T-helper 2 cell treated with Interferon-gamma antibody and Interleukin-4, amounts not matched to agents 5 μg/mL and 100 μg/mL, for 36 hours (primary cell): ENCODE results near the gene SHB.
A peak's percentile ranks its signal among the peaks of the same experiment; 100 is the strongest.

Experiments used
- DNase-seq: peaks from one replicate; pipeline ENCODE4 v3.0.0; 2021; ENCODE audit warnings: low spot score
- H3K27ac Mint-ChIP-seq: one replicate; pipeline ENCODE4 v1.8.0; 2021; ENCODE audit warnings: mild to moderate bottlenecking, mixed read lengths
- H3K27me3 Mint-ChIP-seq: one replicate; pipeline ENCODE4 v1.8.0; 2021; ENCODE audit warnings: low read depth, mixed read lengths
- H3K36me3 Mint-ChIP-seq: one replicate; pipeline ENCODE4 v1.8.0; 2021; ENCODE audit warnings: low read depth, mixed read lengths
- H3K4me1 Mint-ChIP-seq: one replicate; pipeline ENCODE4 v1.8.0; 2021; ENCODE audit warnings: low read depth, mixed read lengths
- H3K4me3 Mint-ChIP-seq: one replicate; pipeline ENCODE4 v1.8.0; 2022; ENCODE audit warnings: mild to moderate bottlenecking, moderate library complexity, mixed read lengths
- H3K9me3 Mint-ChIP-seq: one replicate; pipeline ENCODE4 v1.8.0; 2021; ENCODE audit warnings: mixed read lengths

The SHB gene

GRCh38 chr9:38068701-38069628 lies at the start of gene SHB:
Gene SHB (minus strand): TSS chr9:38069227. CDS start chr9:38068645, 582 bp downstream.
- Mint-ChIP-seq H3K4me1 (peaks cover 18% of the 10 kb centered on the region), H3K27me3 (peaks cover 34% of the 10 kb centered on the region), H3K36me3 (no peaks in the 10 kb centered on the region), H3K27ac (peak within 1 kb of the TSS; percentile 18), H3K9me3 (no peaks in the 10 kb centered on the region), H3K4me3 (peak within 1 kb of the TSS; percentile 81)
- peak; percentile 73 for DNase-seq

- DNase-seq = no peak
- Mint-ChIP-seq H3K27ac (no peak overlapping the region), H3K9me3 (no peaks in the 10 kb centered on the region), H3K36me3 (no peaks in the 10 kb centered on the region), H3K4me1 (no peaks in the 10 kb centered on the region), H3K27me3 (peaks cover 3% of the 10 kb centered on the region), H3K4me3 (no peak overlapping the region)
These were observed 48.6 kb upstream of the SHB start for GRCh38 chr9:38117651-38118050.

GRCh38 chr9:38114905-38115304 lies 45.9 kb upstream of the SHB start:
- Mint-ChIP-seq H3K4me3 (no peak overlapping the region), H3K27me3 (peaks cover 5% of the 10 kb centered on the region), H3K4me1 (no peaks in the 10 kb centered on the region), H3K9me3 (no peaks in the 10 kb centered on the region), H3K36me3 (no peaks in the 10 kb centered on the region), H3K27ac (no peak overlapping the region)
- no peak for DNase-seq

GRCh38 chr9:38112456-38112855 lies 43.4 kb upstream of the SHB start:
- H3K4me1 Mint-ChIP-seq = no peaks in the 10 kb centered on the region
- no peak overlapping the region for H3K4me3 Mint-ChIP-seq
- H3K9me3 Mint-ChIP-seq = no peaks in the 10 kb centered on the region
- DNase-seq = no peak
- no peaks in the 10 kb centered on the region for H3K36me3 Mint-ChIP-seq
- peaks cover 3% of the 10 kb centered on the region for H3K27me3 Mint-ChIP-seq
- no peak overlapping the region for H3K27ac Mint-ChIP-seq

- Mint-ChIP-seq H3K27ac (no peak overlapping the region), H3K9me3 (no peaks in the 10 kb centered on the region), H3K27me3 (peaks cover 3% of the 10 kb centered on the region), H3K36me3 (no peaks in the 10 kb centered on the region), H3K4me1 (no peaks in the 10 kb centered on the region), H3K4me3 (no peak overlapping the region)
- DNase-seq = no peak
These were observed 43.0 kb upstream of the SHB start for GRCh38 chr9:38112049-38112448.

- no peak for DNase-seq
- H3K27ac Mint-ChIP-seq = no peak overlapping the region
- H3K4me3 Mint-ChIP-seq = no peak overlapping the region
- H3K4me1 Mint-ChIP-seq = no peaks in the 10 kb centered on the region
- H3K9me3 Mint-ChIP-seq = no peaks in the 10 kb centered on the region
- H3K27me3 Mint-ChIP-seq = peaks cover 3% of the 10 kb centered on the region
- H3K36me3 Mint-ChIP-seq = no peaks in the 10 kb centered on the region
These were observed 41.4 kb upstream of the SHB start for GRCh38 chr9:38110476-38110875.

GRCh38 chr9:38109601-38110000 lies 40.6 kb upstream of the SHB start:
- Mint-ChIP-seq H3K4me3 (no peak overlapping the region), H3K27ac (no peak overlapping the region), H3K27me3 (peaks cover 3% of the 10 kb centered on the region), H3K9me3 (no peaks in the 10 kb centered on the region), H3K4me1 (no peaks in the 10 kb centered on the region), H3K36me3 (no peaks in the 10 kb centered on the region)
- no peak for DNase-seq

- peaks cover 8% of the 10 kb centered on the region for H3K27me3 Mint-ChIP-seq
- H3K4me3 Mint-ChIP-seq = no peak overlapping the region
- no peaks in the 10 kb centered on the region for H3K9me3 Mint-ChIP-seq
- H3K4me1 Mint-ChIP-seq = no peaks in the 10 kb centered on the region
- H3K27ac Mint-ChIP-seq = no peak overlapping the region
- H3K36me3 Mint-ChIP-seq = no peaks in the 10 kb centered on the region
- no peak for DNase-seq
These were observed 39.3 kb upstream of the SHB start for GRCh38 chr9:38108326-38108725.

- no peaks in the 10 kb centered on the region for H3K36me3 Mint-ChIP-seq
These were observed 38.8 kb upstream of the SHB start for GRCh38 chr9:38107811-38108304.

GRCh38 chr9:38107405-38107804 lies 38.4 kb upstream of the SHB start:
- H3K4me1 Mint-ChIP-seq = no peaks in the 10 kb centered on the region
- peaks cover 8% of the 10 kb centered on the region for H3K27me3 Mint-ChIP-seq
- DNase-seq = no peak

More at GRCh38 chr9:38107811-38108304, 38.8 kb upstream of the SHB start:
- Mint-ChIP-seq H3K4me1 (no peaks in the 10 kb centered on the region), H3K27me3 (peaks cover 11% of the 10 kb centered on the region), H3K9me3 (no peaks in the 10 kb centered on the region), H3K27ac (no peak overlapping the region), H3K4me3 (no peak overlapping the region)
- DNase-seq = no peak

GRCh38 chr9:38106488-38106887 lies 37.5 kb upstream of the SHB start:
- no peak overlapping the region for H3K27ac Mint-ChIP-seq
- H3K36me3 Mint-ChIP-seq = no peaks in the 10 kb centered on the region
- peaks cover 8% of the 10 kb centered on the region for H3K27me3 Mint-ChIP-seq
- no peak for DNase-seq
- no peak overlapping the region for H3K4me3 Mint-ChIP-seq
- H3K9me3 Mint-ChIP-seq = no peaks in the 10 kb centered on the region
- H3K4me1 Mint-ChIP-seq = no peaks in the 10 kb centered on the region

More at GRCh38 chr9:38107405-38107804, 38.4 kb upstream of the SHB start:
- H3K9me3 Mint-ChIP-seq = no peaks in the 10 kb centered on the region
- no peak overlapping the region for H3K4me3 Mint-ChIP-seq
- H3K27ac Mint-ChIP-seq = no peak overlapping the region
- no peaks in the 10 kb centered on the region for H3K36me3 Mint-ChIP-seq

- Mint-ChIP-seq H3K4me1 (no peaks in the 10 kb centered on the region), H3K27me3 (peaks cover 25% of the 10 kb centered on the region), H3K27ac (no peak overlapping the region), H3K36me3 (no peaks in the 10 kb centered on the region), H3K4me3 (no peak overlapping the region), H3K9me3 (no peaks in the 10 kb centered on the region)
- no peak for DNase-seq
These were observed 34.3 kb upstream of the SHB start for GRCh38 chr9:38103340-38103739.

GRCh38 chr9:38101423-38101822 lies 32.4 kb upstream of the SHB start:
- H3K27ac Mint-ChIP-seq = no peak overlapping the region
- no peaks in the 10 kb centered on the region for H3K4me1 Mint-ChIP-seq
- no peak for DNase-seq
- no peaks in the 10 kb centered on the region for H3K36me3 Mint-ChIP-seq
- no peak overlapping the region for H3K4me3 Mint-ChIP-seq
- peaks cover 29% of the 10 kb centered on the region for H3K27me3 Mint-ChIP-seq
- no peaks in the 10 kb centered on the region for H3K9me3 Mint-ChIP-seq

- Mint-ChIP-seq H3K27ac (no peak overlapping the region), H3K4me1 (no peaks in the 10 kb centered on the region), H3K36me3 (no peaks in the 10 kb centered on the region), H3K9me3 (no peaks in the 10 kb centered on the region), H3K4me3 (no peak overlapping the region), H3K27me3 (peaks cover 24% of the 10 kb centered on the region)
- no peak for DNase-seq
These were observed 27.3 kb upstream of the SHB start for GRCh38 chr9:38096238-38096805.
